IMR-90 (cell line): Measurements from ENCODE around the gene LRP1B. TPM values are rescaled to one million over a fixed set of nuclear protein-coding genes. Genes with fewer than 3 reads are reported as not detected.
"Not testable (repeated sequence)": the region's sequence is repeated elsewhere in the genome, so short reads cannot be mapped to it uniquely, and the experiment has no call there.

Source experiments
- ATAC-seq: fragments of 200-7000 bp; cut with Tn5 transposase; 2 replicates; pipeline ENCODE4 v1.9.1; 2020; ENCODE audit warnings: low read depth, mild to moderate bottlenecking, moderate library complexity
- BruUV-seq: library from RNA; stranded (reverse); fragments of 400-500 nt; replicated peaks from 2 replicates; lab custom pipeline; 2021; lab: Mats Ljungman, UMichigan
- CTCF ChIA-PET: fragments of 300-600 bp; formaldehyde crosslinking; extraction: SDS; loops from one replicate; lab custom pipeline; 2021; ENCODE audit warnings: antibody characterized with exemption; lab: Yijun Ruan, JAX
- POLR2A ChIA-PET: fragments of 300-600 bp; sonication (Branson Sonifier 250); formaldehyde crosslinking; loops from one replicate; lab custom pipeline; 2022; ENCODE audit warnings: antibody characterized with exemption; ENCODE audit not compliant: unreplicated experiment; lab: Charles Lee
- DNase-seq: peaks from one replicate; pipeline ENCODE4 v3.0.0; 2013
- H2AFZ ChIP-seq: replicated peaks from 2 replicates; pipeline ENCODE3; 2013; ENCODE audit warnings: low read length, mild to moderate bottlenecking; ENCODE audit not compliant: poor library complexity
- H2AK5ac ChIP-seq: 2 replicates; pipeline ENCODE4 v1.6.1; 2013; ENCODE audit warnings: low read depth, low read length, inconsistent platforms
- H2AK9ac ChIP-seq: replicated peaks from 2 replicates; pipeline ENCODE3; 2013; ENCODE audit warnings: mild to moderate bottlenecking, low read depth, low read length, moderate library complexity; ENCODE audit not compliant: poor library complexity
- H2BK120ac ChIP-seq: 2 replicates; pipeline ENCODE4 v1.6.1; 2013; ENCODE audit warnings: low read depth, low read length, inconsistent platforms
- H2BK15ac ChIP-seq: 3 replicates; pipeline ENCODE4 v1.6.1; 2013; ENCODE audit warnings: low read depth, low read length, inconsistent platforms
- H2BK20ac ChIP-seq: 2 replicates; pipeline ENCODE4 v1.6.1; 2013; ENCODE audit warnings: low read depth, mild to moderate bottlenecking, inconsistent platforms, low read length, moderate library complexity
- H2BK5ac ChIP-seq: 2 replicates; pipeline ENCODE4 v1.6.1; 2013; ENCODE audit warnings: mild to moderate bottlenecking, low read depth, low read length, inconsistent platforms; ENCODE audit not compliant: poor library complexity, severe bottlenecking
- H3K14ac ChIP-seq: replicated peaks from 2 replicates; pipeline ENCODE4 v1.6.1; 2013; ENCODE audit warnings: low read depth, low read length, inconsistent platforms
- H3K18ac ChIP-seq: 2 replicates; pipeline ENCODE4 v1.6.1; 2013; ENCODE audit warnings: low read depth, low read length, control low read depth
- H3K23ac ChIP-seq: 2 replicates; pipeline ENCODE4 v1.6.1; 2013; ENCODE audit warnings: low read depth, low read length, inconsistent platforms
- H3K27ac ChIP-seq: 2 replicates; pipeline ENCODE4 v1.5.1; 2013; ENCODE audit warnings: mild to moderate bottlenecking, control low read depth, low read length; ENCODE audit not compliant: insufficient read depth
- H3K27me3 ChIP-seq: 2 replicates; pipeline ENCODE4 v1.6.1; 2013; ENCODE audit warnings: low read length; ENCODE audit not compliant: control insufficient read depth, insufficient read depth
- H3K36me3 ChIP-seq: 2 replicates; pipeline ENCODE4 v1.6.1; 2013; ENCODE audit warnings: low read length, mixed read lengths; ENCODE audit not compliant: control insufficient read depth, insufficient read depth
- H3K4ac ChIP-seq: 2 replicates; pipeline ENCODE4 v1.6.1; 2013; ENCODE audit warnings: low read depth, low read length, inconsistent platforms
- H3K4me1 ChIP-seq: 2 replicates; pipeline ENCODE4 v1.6.1; 2013; ENCODE audit warnings: low read length, mixed read lengths; ENCODE audit not compliant: control insufficient read depth, insufficient read depth
- H3K4me2 ChIP-seq: 2 replicates; pipeline ENCODE4 v1.6.1; 2013; ENCODE audit warnings: low read depth, mild to moderate bottlenecking, control low read depth, low read length, moderate library complexity
- H3K4me3 ChIP-seq: 2 replicates; pipeline ENCODE4 v1.5.1; 2013; ENCODE audit warnings: low read depth, mild to moderate bottlenecking, control low read depth, low read length, moderate library complexity; ENCODE audit not compliant: insufficient read depth
- H3K56ac ChIP-seq: 2 replicates; pipeline ENCODE4 v1.6.1; 2013; ENCODE audit warnings: low read length, inconsistent platforms; ENCODE audit not compliant: insufficient read depth; ENCODE audit errors: extremely low read depth
- H3K79me1 ChIP-seq, 2 experiments: 2 replicates each; pipeline ENCODE4 v1.6.1; 2013; ENCODE audit warnings: low read length in 2 of 2, inconsistent platforms in 1 of 2, low read depth in 1 of 2
- H3K9ac ChIP-seq: 2 replicates; pipeline ENCODE4 v1.6.1; 2013; ENCODE audit warnings: low read depth, low read length, control low read depth
- H3K9me1 ChIP-seq: 2 replicates; pipeline ENCODE4 v1.6.1; 2013; ENCODE audit warnings: low read length, inconsistent platforms; ENCODE audit not compliant: insufficient read depth
- H3K9me3 ChIP-seq: 2 replicates; pipeline ENCODE4 v1.6.1; 2013; ENCODE audit warnings: low read length; ENCODE audit not compliant: control insufficient read depth, insufficient read depth
- H4K20me1 ChIP-seq: 2 replicates; pipeline ENCODE4 v1.6.1; 2013; ENCODE audit warnings: low read length, inconsistent platforms; ENCODE audit not compliant: insufficient read depth
- H4K5ac ChIP-seq: 2 replicates; pipeline ENCODE4 v1.6.1; 2013; ENCODE audit warnings: mild to moderate bottlenecking, low read depth, low read length, control low read depth
- H4K8ac ChIP-seq, 2 experiments: 2 replicates each; pipeline ENCODE4 v1.6.1; 2013; ENCODE audit warnings: low read depth in 2 of 2, low read length in 2 of 2, control low read depth in 1 of 2, inconsistent platforms in 1 of 2
- H4K91ac ChIP-seq: 2 replicates; pipeline ENCODE4 v1.6.1; 2013; ENCODE audit warnings: low read depth, low read length, inconsistent platforms; ENCODE audit not compliant: insufficient read depth
- WGBS, 2 experiments: methylation state at CpG; one replicate each; pipeline versions ENCODE4 v1.1.5 to v1.1.7; 2013; ENCODE audit warnings: missing lambda C conversion rate in 2 of 2; ENCODE audit not compliant: insufficient read length in 1 of 2; ENCODE audit errors: extremely low coverage in 2 of 2; 5-methylcytosine and 5-hydroxymethylcytosine counted together
- dilution Hi-C: fragments of 300-500 bp; cut with HindIII; formaldehyde crosslinking; loops from one replicate; pipeline ENCODE4 v1.14.3; 2018; ENCODE audit warnings: low sequenced_read_pairs; ENCODE audit not compliant: unreplicated experiment
- in situ Hi-C: fragments of 300-500 bp; cut with MboI; formaldehyde crosslinking; loops from 3 replicates; pipeline ENCODE4 v1.14.3; 2019; ENCODE audit warnings: low sequenced_read_pairs, inconsistent platforms, mixed read lengths
- intact Hi-C: fragments of 100-400 bp; cut with micrococcal nuclease; formaldehyde crosslinking; loops from 2 replicates; pipeline ENCODE4 v1.10.0; 2022
- polyA plus RNA-seq, 3 experiments: library from polyadenylated mRNA; depleted of rRNA; stranded (reverse); fragments of >200 nt; gene quantifications; 2 replicates each; pipeline ENCODE4 v1.2.3, GENCODE V29; 2012; ENCODE audit warnings: low replicate concordance in 1 of 3
- total RNA-seq: library from RNA; depleted of rRNA; stranded (reverse); fragments of >200 nt; gene quantifications from 2 replicates; pipeline ENCODE4 v1.2.3, GENCODE V29; 2012

Gene LRP1B
- total and polyA plus RNA-seq, 2 of the 4 experiments (the other 2 are of a cell fraction) = under 0.01 to 0.02 TPM

GRCh38 chr2:140344266-140344665 is 1786.5 kb downstream of the LRP1B start:
- not testable (repeated sequence) for H3K4me3 ChIP-seq, H3K27ac ChIP-seq

More at GRCh38 chr2:140344266-140344665, 1786.5 kb downstream of the LRP1B start:
- H3K36me3 ChIP-seq, H3K27me3 ChIP-seq, H2AFZ ChIP-seq, H3K56ac ChIP-seq, BruUV-seq, in situ Hi-C loops, H3K4me1 ChIP-seq, DNase-seq, intact Hi-C loops, dilution Hi-C loops, H3K23ac ChIP-seq, H2BK20ac ChIP-seq, H4K20me1 ChIP-seq, H2AK5ac ChIP-seq, H3K9me1 ChIP-seq, H3K4me2 ChIP-seq, H3K9me3 ChIP-seq, H4K91ac ChIP-seq, H3K14ac ChIP-seq, ATAC-seq, H4K5ac ChIP-seq, H2BK5ac ChIP-seq, H3K18ac ChIP-seq, H2AK9ac ChIP-seq, H3K4ac ChIP-seq, H4K8ac ChIP-seq, POLR2A ChIA-PET, H2BK15ac ChIP-seq, H2BK120ac ChIP-seq, H3K9ac ChIP-seq, H3K79me1 ChIP-seq: not testable (repeated sequence)
- CTCF ChIA-PET = interaction anchor here (0.5 kb wide), 1 partner anchor 1804 kb away, joined by 3 read pairs; no protein-coding TSS in a partner anchor
- WGBS, 2 experiments = no CpG with 5 or more reads among the region's 1 CpG
